CD4-positive, alpha-beta T cell treated with Interleukin-15 for 1 hour (primary cell): Measurements from ENCODE around the gene RTL9.
A peak's percentile ranks its signal among the peaks of the same experiment; 100 is the strongest.
"Not testable (repeated sequence)": the region's sequence is repeated elsewhere in the genome, so short reads cannot be mapped to it uniquely, and the experiment has no call there.

Experiments used
- DNase-seq: peaks from one replicate; pipeline ENCODE4 v3.0.0-alpha.2; 2020

Gene RTL9

GRCh38 chrX:110358548-110358947 is at the start of gene RTL9:
TSS of gene RTL9 (plus strand) at chrX:110358848. CDS start at chrX:110450618, 91,770 bp downstream.
- no peak for DNase-seq

GRCh38 chrX:110310000-110310790 is 48.5 kb upstream of the RTL9 start:
- DNase-seq: no peak

DNA sequence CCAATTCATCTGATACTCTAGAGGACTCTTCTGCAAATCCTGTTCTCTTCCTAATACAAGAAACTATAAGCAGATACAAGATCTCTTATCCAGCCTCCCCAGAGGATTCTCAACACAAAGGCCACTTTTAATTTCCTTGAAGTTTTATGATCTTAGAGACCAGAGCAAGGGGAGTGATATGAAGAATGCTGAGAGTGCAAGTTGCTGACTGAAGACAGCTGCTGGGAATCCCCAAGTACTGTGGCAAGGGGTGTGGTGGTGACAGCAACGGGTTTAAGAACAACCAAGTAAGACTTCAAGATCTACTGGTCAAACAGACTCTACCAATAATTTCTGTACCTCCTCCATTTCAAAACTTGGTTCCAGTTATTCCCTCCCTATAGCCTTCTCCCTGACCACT is 47.8 kb upstream of the RTL9 start:
- DNase-seq: peak; percentile 20

DNA sequence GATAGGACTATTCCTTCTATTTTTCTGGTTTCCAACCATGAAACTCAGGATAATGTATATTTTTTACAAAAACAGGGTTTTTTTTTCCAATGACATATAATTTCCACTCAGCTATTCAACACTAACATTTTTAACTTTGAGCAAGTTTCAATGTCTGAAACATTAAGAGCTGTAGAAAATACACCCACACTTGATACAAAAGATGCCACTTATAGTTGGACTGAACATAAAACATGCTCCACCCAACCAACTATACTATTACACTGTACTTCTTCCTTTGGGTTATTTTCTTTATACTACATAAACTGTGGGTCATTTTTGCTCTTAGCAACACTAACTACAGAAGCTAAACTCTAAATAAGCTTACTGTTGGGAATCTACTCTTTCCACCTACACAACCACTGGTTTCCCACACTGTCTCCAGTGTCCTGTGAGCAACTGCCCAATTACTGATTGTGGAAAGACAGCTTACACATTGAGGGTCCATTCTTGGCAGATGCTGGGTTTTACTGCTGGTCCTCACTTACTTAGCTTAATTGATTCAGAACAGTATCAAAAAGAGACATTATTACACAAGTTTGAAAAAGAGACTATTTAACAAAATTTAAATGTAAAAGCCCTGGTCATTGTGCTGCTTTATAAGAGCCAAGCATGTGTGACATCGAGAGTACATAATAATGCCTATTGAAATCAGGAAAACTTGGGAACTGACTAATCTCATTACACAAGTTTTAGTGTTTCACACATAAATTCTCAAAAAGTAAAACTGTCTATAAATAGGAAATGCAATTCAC is 47.0 kb upstream of the RTL9 start:
- no peak for DNase-seq

GRCh38 chrX:110315551-110315950 is 43.1 kb upstream of the RTL9 start:
- DNase-seq: no peak

- DNase-seq: no peak
These were observed 42.1 kb upstream of the RTL9 start for GRCh38 chrX:110316351-110317060.

DNA sequence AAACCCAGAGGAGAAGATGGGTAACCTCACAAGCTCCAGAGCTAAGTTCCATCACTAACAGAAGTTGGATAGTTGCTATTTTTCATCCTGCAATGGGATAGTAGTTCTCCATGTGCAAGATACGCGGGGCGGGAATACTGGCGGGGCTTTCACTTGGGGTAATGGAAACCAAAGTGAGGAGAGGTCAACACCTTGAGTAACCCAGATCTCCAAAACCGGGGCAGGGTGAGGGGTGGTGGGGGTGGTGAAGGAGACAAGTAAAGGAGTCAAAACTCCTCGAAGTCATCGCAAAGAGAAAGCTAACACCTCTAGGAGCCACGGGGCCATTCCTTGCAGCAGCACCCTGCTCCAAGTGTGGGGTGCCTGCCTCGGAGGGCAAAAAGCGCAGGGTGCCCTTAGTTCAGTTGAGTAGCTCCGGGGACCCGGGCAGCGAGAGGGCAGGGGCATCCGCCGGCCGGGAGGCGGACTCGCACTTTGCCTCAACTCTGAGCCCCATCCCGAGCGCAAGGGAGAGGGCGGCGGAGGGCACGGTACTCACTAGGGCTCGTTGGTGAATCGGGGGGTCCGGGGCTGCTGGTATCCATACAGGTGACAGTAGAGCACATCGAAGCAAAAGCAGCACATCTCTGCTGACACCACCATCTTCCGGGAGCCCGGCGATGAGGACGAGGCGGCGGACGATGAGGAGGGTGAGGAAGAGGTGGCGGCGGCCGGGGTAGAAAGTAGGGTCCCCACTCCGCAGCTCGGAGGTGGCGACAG is 41.4 kb upstream of the RTL9 start:
- DNase-seq: peak; percentile 16

DNA sequence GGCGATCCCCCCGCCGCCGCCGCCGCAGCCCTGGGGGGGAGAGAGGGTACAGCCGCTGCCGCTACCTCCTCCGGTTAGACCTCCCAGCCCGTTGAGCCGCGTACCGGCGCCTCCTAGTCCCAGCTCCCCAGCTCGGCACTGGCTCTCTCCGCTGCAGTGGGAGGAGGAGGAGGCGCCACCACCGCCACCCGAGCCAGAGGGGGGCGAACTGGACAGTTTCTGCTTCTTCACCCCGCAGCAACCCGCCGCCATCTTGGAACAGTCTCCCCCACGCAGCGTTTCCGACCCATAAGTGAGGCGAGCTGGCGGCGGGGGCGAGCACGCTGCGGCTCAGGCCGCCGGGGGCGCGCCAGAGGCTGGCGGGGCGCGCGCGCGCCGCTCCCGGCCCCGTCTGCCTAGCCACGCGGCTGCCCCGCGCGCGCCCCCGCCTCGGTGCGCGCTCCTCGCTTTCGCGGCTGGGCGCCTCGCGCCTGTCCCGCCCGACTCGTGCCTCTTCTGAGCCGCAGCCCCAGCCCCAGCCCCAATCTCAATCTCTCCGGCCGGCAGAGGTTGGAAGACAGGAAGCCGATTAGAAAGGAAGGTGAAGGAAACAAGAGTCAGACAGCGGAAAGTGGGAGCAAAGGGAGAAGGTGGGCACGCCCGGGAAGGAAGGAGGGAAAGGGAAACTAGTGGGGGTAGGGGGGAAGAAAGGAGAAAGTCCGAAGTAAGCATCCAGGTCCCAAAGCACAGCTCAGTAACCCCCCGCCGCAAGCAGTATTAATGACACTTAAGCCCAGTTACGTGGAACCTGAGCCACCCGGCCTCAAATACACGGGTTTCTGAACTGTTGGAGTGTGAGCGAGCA is 40.6 kb upstream of the RTL9 start, which contains the start of gene AMMECR1:
AMMECR1 (minus strand) TSS at position 266 of the 844 bp plus-strand sequence; CDS start at position 252, 14 bp downstream.
- DNase-seq: peak; percentile 87

DNA sequence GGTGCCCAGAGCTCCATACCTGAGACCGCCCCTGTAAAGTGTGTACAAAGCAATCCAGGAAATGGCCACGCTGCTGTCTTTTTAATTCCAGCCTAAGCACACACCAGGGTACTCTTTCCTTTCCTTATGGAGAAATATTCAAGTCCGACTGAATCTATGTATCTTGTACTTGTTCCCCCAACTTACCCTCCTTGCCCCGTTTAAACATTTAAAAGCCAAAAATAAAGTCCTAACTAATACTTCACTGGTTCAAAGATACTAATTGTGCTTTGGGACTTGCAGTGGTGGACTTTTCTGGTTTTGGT is 40.0 kb upstream of the RTL9 start:
- DNase-seq: no peak

- no peak for DNase-seq
These were observed 38.2 kb upstream of the RTL9 start for GRCh38 chrX:110320381-110320987.

GRCh38 chrX:110321081-110321480 is 37.6 kb upstream of the RTL9 start:
- DNase-seq: no peak

DNA sequence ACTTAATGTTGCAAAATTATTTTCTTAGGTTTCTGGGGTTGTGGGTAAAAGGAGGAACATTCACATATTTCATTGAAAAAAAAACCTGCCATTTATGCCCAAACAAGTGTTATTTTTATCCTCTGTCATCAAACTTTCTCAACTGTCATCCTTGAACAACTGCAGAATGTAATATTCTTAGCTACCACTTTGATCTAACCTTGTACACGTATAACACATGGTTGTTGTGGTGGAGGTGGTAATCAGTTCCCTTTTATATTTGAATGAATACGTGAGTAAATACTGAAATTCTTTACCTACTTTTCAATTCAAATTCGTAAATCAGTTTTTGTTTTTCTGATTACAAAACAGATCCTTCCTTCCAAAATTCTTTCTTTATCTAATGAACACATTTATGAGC is 37.0 kb upstream of the RTL9 start:
- no peak for DNase-seq

GRCh38 chrX:110322603-110323002 is 36.0 kb upstream of the RTL9 start:
- DNase-seq: no peak

DNA sequence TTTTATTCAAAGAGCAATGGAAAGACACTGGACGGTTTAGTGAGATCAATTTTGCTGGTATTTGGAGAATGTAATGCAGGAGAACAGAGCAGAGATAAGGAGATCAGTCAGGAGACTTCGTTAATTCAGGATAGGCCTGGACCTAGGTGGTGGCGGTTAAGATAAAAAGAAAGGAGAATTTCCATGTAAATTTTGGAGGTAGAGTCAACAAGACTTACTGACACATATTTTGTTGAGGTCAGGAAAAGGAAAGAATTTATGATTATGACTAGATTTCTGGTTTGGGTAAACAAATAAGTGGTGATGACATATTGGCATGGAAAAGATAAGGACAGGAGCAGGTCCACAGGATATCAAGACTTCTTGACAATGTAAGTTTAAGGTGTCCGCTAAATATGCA is 31.9 kb upstream of the RTL9 start:
- no peak for DNase-seq

DNA sequence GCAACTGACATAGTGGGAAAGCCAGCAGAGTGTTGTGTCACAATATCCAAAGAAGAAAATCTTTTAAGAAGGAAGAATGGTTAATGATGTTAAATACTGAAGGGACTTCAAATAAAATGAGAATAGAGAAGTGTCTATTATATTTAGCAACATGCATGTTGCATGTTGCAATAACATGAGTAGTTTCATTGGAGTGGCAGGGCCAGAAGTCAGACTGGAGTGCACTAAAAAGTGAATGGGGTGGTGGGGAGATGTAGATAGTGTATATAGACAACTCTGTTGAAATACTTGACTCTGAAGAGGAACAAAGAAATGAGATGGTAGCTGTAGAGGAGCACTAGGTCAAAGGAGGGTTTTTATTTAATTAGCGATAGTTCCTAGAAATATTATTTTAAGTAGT is 31.3 kb upstream of the RTL9 start:
- DNase-seq: peak; percentile 20

DNA sequence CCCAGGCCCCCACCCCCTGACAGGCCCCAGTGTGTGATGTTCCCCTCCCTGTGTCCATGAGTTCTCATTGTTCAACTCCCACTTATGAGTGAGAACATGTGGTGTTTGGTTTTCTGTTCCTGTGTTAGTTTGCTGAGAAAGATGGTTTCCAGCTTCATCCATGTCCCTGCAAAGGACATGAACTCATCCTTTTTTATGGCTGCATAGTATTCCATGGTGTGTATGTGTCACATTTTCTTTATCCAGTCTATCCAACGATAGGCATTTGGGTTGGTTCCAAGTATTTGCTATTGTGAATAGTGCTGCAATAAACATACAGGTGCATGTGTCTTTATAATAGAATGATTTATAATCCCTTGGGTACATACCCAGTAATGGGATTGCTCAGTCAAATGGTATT is 30.0 kb upstream of the RTL9 start:
- not testable (repeated sequence) for DNase-seq

GRCh38 chrX:110331444-110332030 is 27.1 kb upstream of the RTL9 start:
- no peak for DNase-seq

- DNase-seq: not testable (repeated sequence)
These were observed 25.2 kb upstream of the RTL9 start for GRCh38 chrX:110333458-110333857.

DNA sequence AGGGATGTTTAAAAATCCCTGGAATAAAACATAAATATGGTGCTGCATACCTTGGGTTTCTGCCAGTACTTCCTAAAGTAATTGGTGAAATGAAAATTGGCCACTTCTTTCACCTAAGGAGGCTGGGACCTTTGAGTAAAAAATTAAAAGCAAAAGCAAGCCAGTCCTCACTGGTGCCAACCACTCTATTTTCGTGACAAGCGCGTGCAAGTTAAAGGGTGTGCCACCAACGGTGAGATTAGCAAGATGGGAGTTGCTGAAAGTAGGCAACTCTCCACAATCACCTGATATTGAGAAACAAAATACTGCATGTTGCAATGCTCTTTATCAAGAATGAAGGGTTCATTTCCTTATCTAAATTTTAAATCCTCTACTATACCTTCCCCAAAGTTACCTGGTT is 19.7 kb upstream of the RTL9 start:
- DNase-seq: no peak

GRCh38 chrX:110341189-110342035 is 17.2 kb upstream of the RTL9 start:
- no peak for DNase-seq
